GM12875 (cell line): Measurements from ENCODE around the gene CFAP97D1.

Experiments used
- H3K4me3 ChIP-seq: one replicate; pipeline ENCODE4 v1.5.1; 2011; ENCODE audit warnings: low read depth, low read length, control low read depth
- TF ChIP-seq, protein P1 (sequence below): IDR thresholded peaks from 2 replicates; pipeline ENCODE4 v1.5.1; 2011; ENCODE audit warnings: low read depth, mild to moderate bottlenecking, control low read depth, inconsistent platforms, low read length, moderate library complexity, borderline replicate concordance; ENCODE audit not compliant: insufficient read depth

Gene CFAP97D1

DNA sequence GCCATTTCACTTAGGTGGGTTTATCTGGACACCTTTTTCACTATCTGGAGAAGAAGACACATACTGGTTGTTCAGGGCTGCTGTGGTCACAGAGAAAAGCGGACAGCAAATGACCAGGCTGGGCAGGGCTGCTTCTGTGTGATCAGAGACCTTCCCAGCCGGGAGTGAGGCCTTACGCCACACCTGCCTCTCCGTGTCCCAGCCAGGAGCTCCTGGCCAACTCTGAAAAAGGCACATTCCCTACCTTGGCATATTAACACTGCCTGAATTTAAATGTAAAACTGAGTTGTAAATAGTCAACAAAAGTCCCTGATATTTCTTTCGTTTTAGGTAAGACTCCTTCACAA, 12.5 kb upstream of the CFAP97D1 start:
- no peak overlapping the region for H3K4me3 ChIP-seq
- TF ChIP-seq, protein P1, sequence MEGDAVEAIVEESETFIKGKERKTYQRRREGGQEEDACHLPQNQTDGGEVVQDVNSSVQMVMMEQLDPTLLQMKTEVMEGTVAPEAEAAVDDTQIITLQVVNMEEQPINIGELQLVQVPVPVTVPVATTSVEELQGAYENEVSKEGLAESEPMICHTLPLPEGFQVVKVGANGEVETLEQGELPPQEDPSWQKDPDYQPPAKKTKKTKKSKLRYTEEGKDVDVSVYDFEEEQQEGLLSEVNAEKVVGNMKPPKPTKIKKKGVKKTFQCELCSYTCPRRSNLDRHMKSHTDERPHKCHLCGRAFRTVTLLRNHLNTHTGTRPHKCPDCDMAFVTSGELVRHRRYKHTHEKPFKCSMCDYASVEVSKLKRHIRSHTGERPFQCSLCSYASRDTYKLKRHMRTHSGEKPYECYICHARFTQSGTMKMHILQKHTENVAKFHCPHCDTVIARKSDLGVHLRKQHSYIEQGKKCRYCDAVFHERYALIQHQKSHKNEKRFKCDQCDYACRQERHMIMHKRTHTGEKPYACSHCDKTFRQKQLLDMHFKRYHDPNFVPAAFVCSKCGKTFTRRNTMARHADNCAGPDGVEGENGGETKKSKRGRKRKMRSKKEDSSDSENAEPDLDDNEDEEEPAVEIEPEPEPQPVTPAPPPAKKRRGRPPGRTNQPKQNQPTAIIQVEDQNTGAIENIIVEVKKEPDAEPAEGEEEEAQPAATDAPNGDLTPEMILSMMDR = no peak

DNA sequence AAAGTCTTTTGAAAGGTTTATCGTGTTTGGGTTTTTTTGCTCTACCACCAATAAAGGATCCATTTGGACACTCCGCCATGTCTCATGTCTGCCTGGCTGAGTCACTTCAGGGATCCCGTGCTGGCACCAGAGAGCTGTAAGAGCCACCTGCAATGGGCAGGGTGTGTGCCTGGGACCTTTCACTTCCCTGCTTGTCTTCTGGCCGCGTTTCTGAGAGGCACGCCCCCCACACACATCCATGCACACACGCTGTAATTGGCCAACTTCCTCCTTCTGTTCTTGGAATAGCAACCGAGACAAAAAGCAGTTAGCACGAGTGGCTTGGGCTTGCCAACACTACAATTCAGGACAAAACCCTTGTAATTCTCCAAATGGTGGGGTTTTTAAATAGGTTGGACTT, 11.9 kb upstream of the CFAP97D1 start:
- no peak overlapping the region for H3K4me3 ChIP-seq
- TF ChIP-seq, protein P1 = no peak

DNA sequence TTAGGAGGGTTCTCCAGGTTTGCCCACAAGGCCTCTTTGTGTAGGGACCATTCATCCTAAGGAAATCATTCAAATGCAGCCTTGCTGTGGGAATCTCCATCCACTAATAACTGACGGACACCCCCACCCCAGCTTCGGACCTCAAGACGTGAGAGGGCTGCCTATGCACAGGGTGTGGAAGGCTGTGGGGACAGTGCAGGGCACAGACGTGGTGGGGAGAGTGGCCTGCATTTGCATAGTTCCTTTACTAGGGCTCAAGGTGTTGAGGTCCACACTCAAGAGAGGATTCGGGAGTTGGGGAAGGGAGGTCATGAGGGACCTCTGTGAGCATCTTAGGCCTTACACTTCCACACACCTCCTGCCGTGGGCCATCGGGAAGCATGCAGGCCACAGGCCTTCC, 11.3 kb upstream of the CFAP97D1 start:
- TF ChIP-seq, protein P1 = no peak
- H3K4me3 ChIP-seq = no peak overlapping the region

DNA sequence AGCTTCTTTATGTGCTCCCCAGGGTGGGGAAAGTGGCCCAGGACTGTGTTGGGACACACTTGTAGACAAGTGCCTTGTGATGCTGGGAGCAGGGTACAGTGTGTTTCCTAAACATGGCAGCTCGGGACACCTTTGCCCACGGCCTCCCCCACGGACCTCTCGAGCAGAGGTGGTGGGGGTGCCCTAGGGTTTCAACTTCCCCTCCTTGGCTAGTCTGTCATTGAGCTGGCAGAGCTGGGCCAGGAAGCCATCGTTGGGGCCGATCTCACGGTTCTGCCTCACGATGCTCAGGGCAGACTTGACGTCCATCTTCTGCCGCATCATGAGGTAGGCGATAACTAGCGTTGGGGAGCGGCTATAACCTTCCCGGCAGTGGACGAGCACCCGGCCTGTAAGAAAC, 10.8 kb upstream of the CFAP97D1 start:
- H3K4me3 ChIP-seq = no peak overlapping the region
- TF ChIP-seq, protein P1 = no peak

DNA sequence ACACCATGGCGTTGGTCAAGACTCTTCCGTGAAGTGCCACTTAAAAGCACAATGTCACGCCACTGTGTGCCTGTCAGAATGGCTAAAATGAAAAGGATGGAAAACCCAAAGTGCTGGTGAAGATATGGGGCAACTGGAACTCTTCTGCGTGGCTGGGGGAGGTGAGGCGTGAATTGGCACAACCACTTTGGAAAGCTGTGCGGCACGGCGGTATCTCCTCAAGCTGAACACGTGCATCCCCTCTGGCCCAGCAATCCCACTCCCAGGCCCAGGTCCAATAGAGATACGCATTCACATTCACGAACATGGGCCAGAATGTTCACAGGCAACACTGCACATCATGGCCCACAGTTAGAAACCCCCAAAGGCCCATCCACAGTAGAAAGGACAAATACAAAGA, 10.4 kb upstream of the CFAP97D1 start:
- TF ChIP-seq, protein P1 = no peak
- no peak overlapping the region for H3K4me3 ChIP-seq

DNA sequence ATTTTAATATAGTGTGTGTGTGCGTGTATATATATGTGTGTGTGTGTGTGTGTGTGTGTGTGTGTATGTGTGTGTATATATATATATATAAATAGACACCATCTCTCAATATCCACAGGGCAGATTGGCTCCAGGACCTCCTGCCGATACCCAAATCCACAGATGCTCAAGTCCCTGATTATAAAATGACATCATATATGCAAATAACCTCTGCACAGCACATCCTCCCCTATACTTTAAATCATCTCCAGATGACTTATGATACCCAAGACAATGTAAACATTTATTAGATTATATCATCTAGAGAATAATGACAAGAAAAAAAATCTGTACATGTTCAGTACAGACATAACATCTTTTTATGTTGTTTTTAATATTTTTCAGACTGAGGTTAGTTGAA, 9.3 kb upstream of the CFAP97D1 start:
- TF ChIP-seq, protein P1 = no peak
- H3K4me3 ChIP-seq = no peak overlapping the region

DNA sequence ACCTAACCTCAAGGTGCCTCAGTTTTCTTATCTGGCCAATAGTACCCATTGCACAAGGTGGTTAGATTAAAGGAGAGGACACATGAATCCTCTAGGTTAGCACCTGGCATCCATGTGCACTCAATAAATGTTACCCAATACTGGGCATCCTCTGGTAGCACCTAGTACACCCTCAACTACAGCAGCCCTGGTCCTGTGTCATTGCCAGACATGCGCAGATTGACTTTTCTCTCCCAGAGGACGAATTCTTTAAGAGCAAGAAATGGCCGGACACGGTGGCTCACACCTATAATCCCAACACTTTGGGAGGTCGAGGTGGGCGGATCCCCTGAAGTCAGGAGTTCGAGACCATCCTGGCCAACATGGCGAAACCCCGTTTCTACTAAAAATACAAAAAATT, 8.8 kb upstream of the CFAP97D1 start:
- H3K4me3 ChIP-seq = no peak overlapping the region
- TF ChIP-seq, protein P1 = no peak
